Stomach (tissue), 9 donors: ENCODE data around the gene JUN. TPM values are rescaled to one million over a fixed set of nuclear protein-coding genes. Genes with fewer than 3 reads are reported as not detected.
A peak's percentile ranks its signal among the peaks of the same experiment; 100 is the strongest.

ENCODE experiments used
- DNase-seq, 2 donors: peaks; one replicate each; pipeline versions ENCODE4 v3.0.0 to v3.0.0-alpha.2; 2013 to 2019
- H3K27ac ChIP-seq, 5 donors: fragments of 200-600 bp in 4 of 5; sonication (generic) in 4 of 5; one replicate each; pipeline ENCODE4 v1.5.1; 2013 to 2019; ENCODE audit warnings: mild to moderate bottlenecking in 1 of 5, moderate library complexity in 1 of 5
- H3K27me3 ChIP-seq, 3 donors: fragments of 200-600 bp; sonication (generic); one replicate each; pipeline ENCODE4 v1.5.1; 2017 to 2019; ENCODE audit warnings: mixed run types in 1 of 3
- H3K36me3 ChIP-seq, 4 donors: fragments of 200-600 bp; sonication (generic); 1 replicate in 3 of 4; 2 replicates in 1 of 4; pipeline ENCODE4 v1.5.1; 2016 to 2019
- H3K4me1 ChIP-seq, 4 donors: fragments of 200-600 bp; sonication (generic); one replicate each; pipeline ENCODE4 v1.5.1; 2016 to 2019
- H3K4me3 ChIP-seq, 4 donors: fragments of 200-600 bp; sonication (generic) in 3 of 4; one replicate each; pipeline ENCODE4 v1.5.1; 2016 to 2019; ENCODE audit warnings: mild to moderate bottlenecking in 1 of 4
- H3K9me3 ChIP-seq, 4 donors: fragments of 200-600 bp; sonication (generic); one replicate each; pipeline ENCODE4 v1.5.1; 2016 to 2019
- CTCF ChIP-seq, 7 experiments: fragments of 450-650 bp in 4 of 7; fragments of 200-600 bp in 3 of 7; sonication (generic) in 3 of 7; IDR thresholded peaks; one replicate each; pipeline ENCODE4 v1.5.1; 2016 to 2019; ENCODE audit warnings: antibody characterized with exemption in 7 of 7, control low read depth in 2 of 7, mild to moderate bottlenecking in 1 of 7
- EP300 ChIP-seq: sonication (generic); formaldehyde crosslinking; IDR thresholded peaks from one replicate; pipeline ENCODE4 v1.6.1; 2017; ENCODE audit warnings: antibody characterized with exemption
- POLR2A ChIP-seq, 4 donors: fragments of 450-650 bp; IDR thresholded peaks; one replicate each; pipeline ENCODE4 v1.6.1; 2016; ENCODE audit warnings: antibody characterized with exemption in 4 of 4, control low read depth in 2 of 4, mild to moderate bottlenecking in 1 of 4, moderate library complexity in 1 of 4
- POLR2AphosphoS5 ChIP-seq, 3 donors: sonication (generic); formaldehyde crosslinking; IDR thresholded peaks; one replicate each; pipeline ENCODE4 v1.6.1; 2016; ENCODE audit warnings: antibody characterized with exemption in 3 of 3
- WGBS, 5 donors: extraction: QIAGEN DNeasy Blood & Tissue Kit in 3 of 5; methylation state at CpG; one replicate each; pipeline versions ENCODE4 v1.1.5 to v1.1.7; 2013 to 2018; 5-methylcytosine and 5-hydroxymethylcytosine counted together
- intact Hi-C: fragments of 100-400 bp; cut with DNase I; formaldehyde crosslinking; loops from one replicate; pipeline ENCODE4 v1.15.1; 2023; ENCODE audit warnings: low total_unique reads
- polyA plus RNA-seq, 3 donors: library from polyadenylated mRNA; stranded (reverse); fragments of 200-250 nt; gene quantifications; one replicate each; pipeline ENCODE4 v1.2.3, GENCODE V29; 2013
- total RNA-seq, 5 donors: library from RNA; depleted of rRNA; stranded (reverse); fragments of >200 nt; gene quantifications; one replicate each; pipeline versions ENCODE4 v1.1.0 to v1.2.3, GENCODE V29; 2014 to 2016
- donor health status: healthy with polysubstance abuse.
- donor health status: Bipolar disorder and iron deficiency.
- donor health status: healthy.

The JUN gene
- total and polyA plus RNA-seq, 8 donors, result 64.9 to 382 (median 170) TPM

- peak overlapping the region in 4 of 5 donors; percentile 93 to 97 (median 94) for H3K27ac ChIP-seq
- H3K36me3 ChIP-seq, result no peaks in the 10 kb centered on the region
- no peak overlapping the region for H3K4me3 ChIP-seq
- WGBS, 5 donors, result 51 to 65% (median 61%) methylated on average over 3 of the region's 3 CpGs
- no peaks in the 10 kb centered on the region for H3K9me3 ChIP-seq
- intact Hi-C loops, result no loop called here
- H3K27me3 ChIP-seq, result no peaks in the 10 kb centered on the region
- H3K4me1 ChIP-seq, result peaks cover 31 to 64% (median 33%) of the 10 kb centered on the region in 4 donors
- TF ChIP-seq POLR2AphosphoS5 (IDR thresholded peaks at IDR 0.05), result peak in 1 of 3 donors; percentile 20
- TF ChIP-seq EP300, result no peak
- DNase-seq, result peak in 1 of 2 donors; percentile 55
Measured at GRCh38 chr1:58812468-58812867, 28.6 kb upstream of the JUN start.

GRCh38 chr1:58811303-58811702 lies 27.5 kb upstream of the JUN start:
- Histone ChIP-seq H3K36me3 (no peaks in the 10 kb centered on the region), H3K27ac (peak overlapping the region in 4 of 5 donors; percentile 8 to 50 (median 42)), H3K4me3 (no peak overlapping the region), H3K27me3 (no peaks in the 10 kb centered on the region), H3K9me3 (no peaks in the 10 kb centered on the region), H3K4me1 (peaks cover 22 to 55% (median 25%) of the 10 kb centered on the region in 4 donors)
- intact Hi-C loops, result no loop called here
- WGBS, 5 donors, result 36 to 59% (median 51%) methylated on average over 2 of the region's 2 CpGs
- no peak for DNase-seq
- no peak for TF ChIP-seq CTCF (IDR thresholded peaks at IDR 0.05)
- no peak for TF ChIP-seq POLR2AphosphoS5 (IDR thresholded peaks at IDR 0.05)
- TF ChIP-seq POLR2A (IDR thresholded peaks at IDR 0.05), result no peak
- no peak for TF ChIP-seq EP300

DNA sequence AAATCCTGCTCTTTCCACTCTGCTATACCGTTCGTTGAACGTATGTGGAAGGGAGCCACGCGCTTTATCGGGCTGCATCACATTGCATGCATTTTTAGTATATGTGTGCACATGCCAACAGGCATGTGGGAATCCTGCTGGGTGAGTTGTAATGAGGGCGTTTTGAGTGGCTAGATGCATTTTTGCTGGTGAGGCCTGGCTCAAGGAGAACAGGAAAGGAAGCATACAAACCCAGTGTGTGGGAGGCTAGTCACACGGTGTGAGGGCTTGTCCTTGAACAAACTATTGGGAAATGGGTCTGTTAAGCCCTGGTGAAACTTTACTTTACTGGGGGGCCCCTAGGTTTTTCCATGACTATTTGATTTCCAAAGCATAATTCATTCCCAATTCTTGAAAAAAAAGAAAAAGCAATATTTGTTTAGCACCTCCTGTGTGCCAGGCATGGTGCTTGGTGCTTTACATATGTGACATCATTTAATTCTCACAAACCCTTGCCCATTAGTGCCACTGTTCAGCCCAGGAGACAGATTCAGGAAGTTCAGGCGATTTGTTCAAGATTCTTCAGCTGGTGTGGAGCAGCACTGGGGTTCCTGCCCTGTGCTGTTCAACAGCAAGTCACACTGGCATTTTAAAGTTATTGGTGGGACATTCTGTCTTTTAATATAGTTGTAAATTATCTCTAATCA lies 25.6 kb upstream of the JUN start:
- H3K27ac ChIP-seq, result peak overlapping the region in 1 of 5 donors; percentile 17
- H3K36me3 ChIP-seq, result no peaks in the 10 kb centered on the region
- H3K4me1 ChIP-seq, result peaks cover 9 to 41% (median 11%) of the 10 kb centered on the region in 4 donors
- intact Hi-C loops, result no loop called here
- TF ChIP-seq CTCF (IDR thresholded peaks at IDR 0.05) (no peak), POLR2AphosphoS5 (IDR thresholded peaks at IDR 0.05) (no peak), EP300 (no peak), POLR2A (IDR thresholded peaks at IDR 0.05) (no peak)
- no peaks in the 10 kb centered on the region for H3K9me3 ChIP-seq
- no peaks in the 10 kb centered on the region for H3K27me3 ChIP-seq
- H3K4me3 ChIP-seq, result no peak overlapping the region
- 76 to 79% (median 77%) methylated on average over 9 of the region's 9 CpGs for WGBS, 5 donors
- DNase-seq, result peak in 1 of 2 donors; percentile 28

- H3K9me3 ChIP-seq, result no peaks in the 10 kb centered on the region
- no peaks in the 10 kb centered on the region for H3K27me3 ChIP-seq
- 43 to 46% (median 45%) methylated on average over 2 of the region's 2 CpGs for WGBS, 5 donors
- DNase-seq, result no peak
- intact Hi-C loops, result no loop called here
- H3K36me3 ChIP-seq, result no peaks in the 10 kb centered on the region
- TF ChIP-seq POLR2A (IDR thresholded peaks at IDR 0.05) (no peak), CTCF (IDR thresholded peaks at IDR 0.05) (no peak), POLR2AphosphoS5 (IDR thresholded peaks at IDR 0.05) (no peak), EP300 (no peak)
- H3K4me3 ChIP-seq, result no peak overlapping the region
- H3K4me1 ChIP-seq, result peaks cover 0 to 27% (median under 1%) of the 10 kb centered on the region in 4 donors
- no peak overlapping the region for H3K27ac ChIP-seq
Measured at GRCh38 chr1:58808077-58808476, 24.2 kb upstream of the JUN start.
